ENCODE measurements around the gene PLA2G12A.

DNA sequence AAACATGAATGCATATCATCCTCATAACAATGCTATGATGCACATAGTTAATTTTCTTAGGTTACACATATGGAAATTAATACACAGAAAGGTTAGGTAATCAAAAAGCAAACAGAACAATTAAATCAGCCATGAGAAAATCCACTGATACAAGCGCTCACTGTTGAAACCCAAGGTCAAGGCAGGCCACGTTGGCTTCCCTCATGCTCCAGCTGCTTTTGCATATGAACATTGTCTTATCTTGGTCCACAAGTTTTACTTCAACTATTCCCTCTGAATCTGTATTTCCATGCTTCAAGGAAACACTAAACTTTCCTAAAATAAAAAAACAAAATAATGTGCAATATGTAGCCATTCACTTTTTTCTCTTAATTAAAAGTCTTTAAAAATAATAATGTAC lies 34.5 kb upstream of the PLA2G12A start:
- TF ChIP-seq POLR2A (IDR thresholded peaks at IDR 0.05; ENCODE audit: low read depth, low read length) (no peak), TAF1 (IDR thresholded peaks at IDR 0.05; ENCODE audit: borderline replicate concordance, low read depth, low read length) (no peak), POLR2AphosphoS5 (IDR thresholded peaks at IDR 0.05; ENCODE audit: low read depth, low read length) (no peak)
